ENCODE data around the gene SMIM45. TPM values are rescaled to one million over a fixed set of nuclear protein-coding genes. Genes with fewer than 3 reads are reported as not detected.

SMIM45 gene

DNA sequence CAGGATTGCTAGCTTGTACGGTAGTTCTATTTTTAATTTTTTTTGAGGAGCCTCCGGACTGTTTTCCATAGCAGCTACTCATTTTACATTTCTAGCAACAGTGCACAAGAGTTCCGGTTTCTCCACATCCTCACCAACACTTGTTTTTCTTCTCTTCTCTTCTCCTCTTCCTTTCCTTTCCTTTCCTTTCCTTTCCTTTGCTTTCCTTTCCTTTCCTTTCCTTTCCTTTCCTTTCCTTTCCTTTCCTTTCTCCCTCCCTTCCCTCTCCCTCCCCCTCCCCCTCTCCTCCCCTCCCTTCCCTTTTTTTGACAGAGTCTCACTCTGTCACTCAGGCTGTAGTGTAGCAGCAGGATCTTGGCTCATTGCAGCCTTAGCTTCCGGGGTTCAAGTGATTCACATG is 56.0 kb downstream of the SMIM45 start:
- Histone ChIP-seq H3K36me3 (ENCODE audit: control insufficient read depth in 2 of 2, insufficient read depth in 2 of 2, low read length in 1 of 2) (no peaks in the 10 kb centered on the region), H3K27me3 (ENCODE audit: control insufficient read depth in 2 of 2, insufficient read depth in 1 of 2, low read length in 1 of 2) (no peaks in the 10 kb centered on the region), H3K27ac (ENCODE audit: low read depth in 1 of 2, low read length in 1 of 2) (no peak overlapping the region), H3K4me3 (ENCODE audit: low read length in 2 of 2) (no peak overlapping the region), H3K4me1 (ENCODE audit: control insufficient read depth in 2 of 2, insufficient read depth in 2 of 2, low read length in 2 of 2) (no peaks in the 10 kb centered on the region), H3K9me3 (ENCODE audit: control insufficient read depth in 2 of 2, insufficient read depth in 1 of 2, low read length in 1 of 2) (peaks cover 0 to 9% of the 10 kb centered on the region in 2 donors)
- no peak for DNase-seq (ENCODE audit: low read depth in 6 of 9, low spot score in 9 of 9)
- WGBS = 93% methylated on average over 4 of the region's 4 CpGs

Other genes starting within 250 kb of the SMIM45 start
- gene CCDC134, start 151.5 kb upstream of the SMIM45 start, total RNA-seq = 14.4 TPM
- gene CCDC134, start 151.5 kb upstream of the SMIM45 start, polyA plus RNA-seq = 1.6 TPM
- 15.8 TPM for gene SREBF2, start 119.0 kb upstream of the SMIM45 start, total RNA-seq
- gene SREBF2, start 119.0 kb upstream of the SMIM45 start, polyA plus RNA-seq = 41.0 TPM
- 0.19 TPM for gene SHISA8, start 37.1 kb upstream of the SMIM45 start, total RNA-seq
- gene SHISA8, start 37.1 kb upstream of the SMIM45 start, polyA plus RNA-seq = 2.9 TPM
- gene TNFRSF13C, start 25.3 kb upstream of the SMIM45 start, total RNA-seq = 1.0 TPM
- 6.1 TPM for gene TNFRSF13C, start 25.3 kb upstream of the SMIM45 start, polyA plus RNA-seq
- 31.4 TPM for gene CENPM, start 5.0 kb upstream of the SMIM45 start, total RNA-seq
- gene CENPM, start 5.0 kb upstream of the SMIM45 start, polyA plus RNA-seq = 13.1 TPM
- 0.90 TPM for gene SEPTIN3, start 17.3 kb downstream of the SMIM45 start, total RNA-seq
- gene SEPTIN3, start 17.3 kb downstream of the SMIM45 start, polyA plus RNA-seq = 1.2 TPM
- 0.66 TPM for gene WBP2NL, start 46.6 kb downstream of the SMIM45 start, total RNA-seq
- gene WBP2NL, start 46.6 kb downstream of the SMIM45 start, polyA plus RNA-seq = 2.2 TPM
- gene NAGA, start 118.7 kb downstream of the SMIM45 start, total RNA-seq = 18.1 TPM
- 10.6 TPM for gene NAGA, start 118.7 kb downstream of the SMIM45 start, polyA plus RNA-seq
- 5.1 TPM for gene PHETA2, start 122.1 kb downstream of the SMIM45 start, total RNA-seq
- gene PHETA2, start 122.1 kb downstream of the SMIM45 start, polyA plus RNA-seq = 5.2 TPM
- gene SMDT1, start 127.5 kb downstream of the SMIM45 start, total RNA-seq = 18.7 TPM
- 78.8 TPM for gene SMDT1, start 127.5 kb downstream of the SMIM45 start, polyA plus RNA-seq
- 99.7 TPM for gene NDUFA6, start 138.6 kb downstream of the SMIM45 start, total RNA-seq
- gene NDUFA6, start 138.6 kb downstream of the SMIM45 start, polyA plus RNA-seq = 90.0 TPM
- gene CYP2D6, start 178.7 kb downstream of the SMIM45 start, total RNA-seq = 0.42 TPM
- 9.2 TPM for gene CYP2D6, start 178.7 kb downstream of the SMIM45 start, polyA plus RNA-seq

Data from thymus (tissue), 11 donors.